Raji (cell line): Measurements from ENCODE around the gene SYVN1.

Experiments
- POLR2A ChIP-seq: IDR thresholded peaks from 2 replicates; pipeline ENCODE4 v1.6.1; 2011; ENCODE audit warnings: low read depth, low read length, control low read depth; ENCODE audit not compliant: insufficient read depth

SYVN1 gene

GRCh38 chr11:65134240-65134951, at the start of gene SYVN1:
Gene SYVN1, minus strand, starts transcription at chr11:65134519. Its CDS starts 918 bp downstream, at chr11:65133601.
- TF ChIP-seq POLR2A, result peak; percentile 88

GRCh38 chr11:65183201-65183891, 49.0 kb upstream of the SYVN1 start:
- TF ChIP-seq POLR2A, result no peak

- TF ChIP-seq POLR2A, result no peak
Measured at GRCh38 chr11:65182258-65183170, 48.2 kb upstream of the SYVN1 start.

- peak; percentile 49; the same call in 1 of the 2 replicates for TF ChIP-seq POLR2A
Measured at GRCh38 chr11:65181569-65182257, 47.4 kb upstream of the SYVN1 start, which contains the start of gene CAPN1. Gene CAPN1, plus strand, starts transcription at chr11:65181928. Its CDS starts 774 bp downstream, at chr11:65182702.

GRCh38 chr11:65180877-65181568, 46.7 kb upstream of the SYVN1 start:
- TF ChIP-seq POLR2A, result peak; percentile 53

GRCh38 chr11:65172600-65172999, 38.3 kb upstream of the SYVN1 start:
- TF ChIP-seq POLR2A, result no peak

- TF ChIP-seq POLR2A, result no peak
Measured at GRCh38 chr11:65170058-65170534, 35.8 kb upstream of the SYVN1 start, which contains the start of gene SPDYC. Gene SPDYC, plus strand, starts transcription at chr11:65170233. Its CDS starts 1,125 bp downstream, at chr11:65171358.

GRCh38 chr11:65169164-65169641, 34.9 kb upstream of the SYVN1 start:
- TF ChIP-seq POLR2A, result no peak

GRCh38 chr11:65167656-65168055, 33.3 kb upstream of the SYVN1 start:
- no peak for TF ChIP-seq POLR2A

- TF ChIP-seq POLR2A, result no peak
Measured at GRCh38 chr11:65166893-65167292, 32.6 kb upstream of the SYVN1 start.

GRCh38 chr11:65165410-65166317, 31.3 kb upstream of the SYVN1 start:
- TF ChIP-seq POLR2A, result no peak

- no peak for TF ChIP-seq POLR2A
Measured at GRCh38 chr11:65163684-65164083, 29.4 kb upstream of the SYVN1 start.

- TF ChIP-seq POLR2A, result no peak
Measured at GRCh38 chr11:65160643-65161042, 26.3 kb upstream of the SYVN1 start.
